Cardiac septum (tissue), 1 donor: ENCODE results near the gene GPHN. TPM values are rescaled to one million over a fixed set of nuclear protein-coding genes. Genes with fewer than 3 reads are reported as not detected.

Experiments
- DNase-seq: peaks from one replicate; pipeline ENCODE4 v3.0.0-alpha.2; 2020; ENCODE audit warnings: low spot score
- intact Hi-C: fragments of 100-400 bp; cut with DNase I; formaldehyde crosslinking; loops from one replicate; pipeline ENCODE4 v1.14.0; 2022
- total RNA-seq: library from RNA; stranded (reverse); fragmentation: NEBNext Ultra II Directional; extraction: Animal tissue kit (Norgen Biotek cat#: 25700); gene quantifications from one replicate; pipeline ENCODE4 v1.2.1, GENCODE V29; 2021
- donor health status: DM: no; HTN: no; CAD: no.

Gene GPHN
- total RNA-seq, 1 donor from 2014 or later, result 27.7 TPM

DNA sequence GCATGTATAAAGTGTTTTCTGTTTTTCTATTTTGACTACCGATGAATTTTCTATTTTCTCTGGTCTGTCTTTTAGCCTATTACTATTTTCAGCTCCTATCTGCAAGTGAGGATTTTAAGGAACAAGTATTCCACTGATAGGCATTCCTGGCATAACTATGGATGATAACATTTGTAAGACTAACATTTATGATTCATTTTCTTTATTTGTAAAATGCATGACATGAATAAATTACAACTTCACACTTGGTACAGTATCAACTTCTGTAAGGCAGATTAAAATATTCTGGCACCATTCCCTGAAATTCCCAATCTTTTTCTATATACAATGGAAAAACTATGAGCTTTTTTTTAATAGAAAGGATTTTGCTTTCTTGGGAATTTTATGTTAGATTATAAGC lies 560.3 kb downstream of the GPHN start:
- intact Hi-C loops, result no loop called here
- no peak for DNase-seq

DNA sequence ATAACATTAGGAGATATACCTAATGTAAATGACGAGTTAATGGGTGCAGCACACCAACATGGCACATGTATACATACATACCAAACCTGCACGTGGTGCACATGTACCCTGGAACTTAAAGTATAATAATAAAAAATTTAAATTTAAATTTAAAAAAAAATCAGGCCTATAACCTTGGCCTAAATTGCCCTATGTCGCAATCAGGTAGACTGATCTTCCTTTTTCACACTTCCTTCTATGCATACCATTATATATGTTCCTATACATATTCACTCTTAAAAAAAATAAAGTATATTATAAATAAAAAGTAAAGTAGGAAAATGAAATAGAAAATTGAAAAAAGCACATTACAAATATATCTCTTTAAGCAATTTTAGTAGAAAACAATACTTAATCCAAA lies 563.6 kb downstream of the GPHN start:
- intact Hi-C loops, result no loop called here
- no peak for DNase-seq

DNA sequence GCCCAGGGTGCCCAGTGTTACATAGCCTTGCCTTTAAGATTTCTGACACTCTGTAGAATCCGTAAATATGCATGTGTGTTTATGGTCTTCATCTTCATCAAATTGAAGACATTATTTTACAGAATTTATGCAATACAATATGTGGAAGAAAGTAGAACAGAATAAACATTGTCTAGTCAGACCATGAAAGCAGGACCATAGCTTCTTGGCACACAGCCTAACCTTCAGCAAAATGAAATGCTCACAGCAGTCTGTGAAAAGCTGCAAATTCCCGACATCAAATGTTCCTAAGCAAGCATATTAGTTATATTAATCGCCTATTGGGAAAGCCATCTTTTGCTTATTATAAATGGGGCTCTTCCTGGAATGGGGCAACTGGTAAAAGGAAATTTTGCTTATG lies 570.0 kb downstream of the GPHN start:
- DNase-seq, result no peak
- intact Hi-C loops, result no loop called here

DNA sequence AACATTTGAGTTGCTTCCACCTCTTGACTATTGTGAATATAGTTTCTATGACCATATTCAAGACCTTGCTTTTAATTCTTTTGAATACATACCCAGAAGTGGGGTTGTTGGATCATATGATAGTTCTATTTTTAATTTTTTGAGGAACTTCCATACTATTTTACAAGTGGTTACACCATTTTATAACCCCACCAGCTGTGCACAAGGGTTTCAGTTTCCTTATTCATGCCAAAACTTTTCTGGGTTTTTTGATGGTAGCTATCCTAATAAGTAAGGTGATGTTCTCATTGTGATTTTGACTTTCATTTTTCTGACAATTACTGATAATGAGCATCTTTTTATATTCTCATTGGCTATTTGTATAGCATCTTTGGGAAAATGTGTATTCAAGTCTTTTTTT lies 571.9 kb downstream of the GPHN start:
- no peak for DNase-seq
- intact Hi-C loops, result no loop called here

DNA sequence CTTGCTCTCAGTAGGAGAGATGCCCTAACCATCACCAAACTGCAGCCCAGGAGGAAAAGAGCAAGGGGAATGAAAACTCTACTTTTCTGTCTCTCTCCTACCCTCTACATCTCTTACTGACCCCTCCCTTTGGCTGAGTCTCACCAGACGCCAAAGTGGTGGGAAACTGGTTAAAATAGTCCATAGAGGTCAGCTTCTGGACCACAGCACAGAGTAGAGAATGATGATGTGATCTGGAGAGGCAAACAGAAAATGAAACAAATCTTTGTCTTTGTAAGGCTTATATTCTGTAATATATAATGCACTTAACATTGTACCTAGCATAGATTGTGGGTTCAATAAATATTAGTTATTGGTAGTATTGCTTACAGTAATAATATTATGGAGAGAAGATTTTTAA lies 600.3 kb downstream of the GPHN start:
- intact Hi-C loops, result no loop called here
- DNase-seq, result no peak

DNA sequence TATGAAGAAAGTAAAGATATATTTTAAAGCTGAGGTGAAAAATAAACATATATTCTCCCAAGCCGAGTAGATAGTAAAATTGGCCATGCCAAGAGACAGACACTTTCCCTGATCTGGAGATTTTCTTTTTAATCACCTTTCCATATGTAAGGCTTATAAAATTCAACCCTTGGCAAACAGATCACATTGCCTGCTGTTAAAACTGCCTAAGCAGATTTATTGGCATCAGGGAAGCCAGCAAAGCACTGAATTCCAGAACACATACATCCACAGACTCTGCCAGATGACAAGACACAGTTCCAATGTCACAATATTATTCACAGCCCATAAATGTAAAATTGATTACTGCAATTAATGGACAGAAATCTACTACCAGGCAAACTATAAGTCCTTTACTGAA lies 603.1 kb downstream of the GPHN start:
- intact Hi-C loops, result no loop called here
- DNase-seq, result no peak

DNA sequence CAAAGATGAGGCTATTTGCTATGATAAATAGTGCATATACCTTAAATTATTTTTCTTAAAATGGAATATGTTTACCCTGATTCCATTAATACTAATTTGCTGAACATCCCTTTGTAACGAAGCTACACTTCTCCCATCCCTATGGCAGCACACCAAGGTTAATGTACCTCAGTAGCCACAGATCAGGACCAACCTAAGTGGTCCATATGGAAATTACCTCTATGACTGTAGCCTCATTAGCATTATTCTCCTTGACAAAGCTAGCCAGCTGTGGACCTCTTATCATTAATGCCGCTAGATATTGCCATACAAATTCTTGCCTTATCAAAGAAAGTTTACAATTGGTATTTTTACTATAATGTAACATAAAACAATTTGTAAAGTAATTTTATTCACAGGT lies 604.4 kb downstream of the GPHN start:
- intact Hi-C loops, result no loop called here
- no peak for DNase-seq

DNA sequence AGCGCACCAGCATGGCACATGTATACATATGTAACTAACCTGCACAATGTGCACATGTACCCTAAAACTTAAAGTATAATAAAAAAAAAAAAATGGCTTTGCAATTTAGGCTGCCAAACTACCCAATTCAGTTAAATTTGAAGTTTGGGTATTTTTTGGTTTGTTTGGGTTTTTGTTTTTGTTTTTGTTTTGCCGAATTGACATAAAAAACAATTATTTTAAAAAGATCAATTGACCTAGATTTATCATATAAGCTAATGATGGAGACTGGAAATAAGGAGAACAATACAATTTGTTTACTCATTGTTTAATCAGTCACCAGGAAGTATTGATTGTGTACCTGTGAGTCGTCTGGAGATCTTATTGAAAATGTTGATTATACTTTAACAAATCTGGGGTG lies 619.2 kb downstream of the GPHN start:
- intact Hi-C loops, result no loop called here
- DNase-seq, result no peak

DNA sequence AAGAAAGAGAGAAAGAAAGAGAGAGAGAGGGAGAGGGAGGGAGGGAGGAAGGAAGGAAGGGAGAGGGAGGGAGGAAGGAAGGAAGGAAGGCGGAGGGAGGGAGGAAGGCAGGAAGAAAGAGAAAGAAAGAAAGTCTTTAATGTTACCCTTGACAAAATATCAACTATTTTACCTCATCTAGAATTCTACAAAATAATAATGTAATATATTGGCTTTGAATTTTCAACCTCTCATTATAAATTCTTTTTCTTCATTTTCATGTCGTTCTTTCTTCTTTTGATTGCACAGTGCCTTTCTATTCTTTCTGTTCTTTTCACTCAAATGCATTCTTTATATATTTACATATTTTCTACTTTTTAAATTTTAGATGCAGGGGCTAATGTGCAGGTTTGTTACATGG lies 621.8 kb downstream of the GPHN start:
- intact Hi-C loops, result no loop called here
- DNase-seq, result no peak

DNA sequence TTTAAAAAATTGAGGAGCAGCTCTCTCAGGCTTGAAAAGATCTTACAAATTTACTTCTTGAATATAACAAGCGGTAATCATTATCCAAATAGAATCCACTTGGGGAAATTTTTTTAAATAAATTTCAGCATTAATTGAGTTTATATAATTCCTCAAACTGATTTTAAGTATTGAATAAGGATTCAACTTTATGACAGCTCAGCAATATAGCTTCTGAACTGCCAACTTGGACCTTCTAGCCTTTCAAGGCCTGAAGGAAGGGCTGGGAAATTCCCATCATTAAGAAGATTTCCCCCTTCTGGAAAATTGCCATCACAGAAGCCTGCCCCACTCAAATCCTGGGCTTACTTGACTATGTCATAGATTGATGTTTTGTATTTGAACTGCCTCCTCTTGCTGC lies 623.7 kb downstream of the GPHN start:
- intact Hi-C loops, result no loop called here
- DNase-seq, result no peak

DNA sequence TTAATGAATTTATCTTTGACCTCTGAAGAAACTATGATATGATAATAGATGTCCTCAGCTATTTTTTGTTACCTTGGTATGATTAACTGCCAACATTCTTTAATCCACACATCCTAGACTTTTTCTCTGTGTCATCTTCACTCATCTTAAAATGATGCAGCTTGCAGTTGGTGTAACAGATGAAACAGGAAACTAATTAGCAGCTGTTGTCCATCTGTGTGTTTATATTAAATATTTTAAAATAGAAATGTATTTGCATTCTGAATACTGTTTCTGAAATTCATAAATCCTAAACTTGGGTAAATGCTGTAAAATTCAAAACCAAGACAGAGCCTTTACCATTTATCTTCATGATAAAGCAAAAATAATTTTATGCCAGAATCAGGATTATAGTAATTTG lies 625.2 kb downstream of the GPHN start:
- no peak for DNase-seq
- intact Hi-C loops, result no loop called here

DNA sequence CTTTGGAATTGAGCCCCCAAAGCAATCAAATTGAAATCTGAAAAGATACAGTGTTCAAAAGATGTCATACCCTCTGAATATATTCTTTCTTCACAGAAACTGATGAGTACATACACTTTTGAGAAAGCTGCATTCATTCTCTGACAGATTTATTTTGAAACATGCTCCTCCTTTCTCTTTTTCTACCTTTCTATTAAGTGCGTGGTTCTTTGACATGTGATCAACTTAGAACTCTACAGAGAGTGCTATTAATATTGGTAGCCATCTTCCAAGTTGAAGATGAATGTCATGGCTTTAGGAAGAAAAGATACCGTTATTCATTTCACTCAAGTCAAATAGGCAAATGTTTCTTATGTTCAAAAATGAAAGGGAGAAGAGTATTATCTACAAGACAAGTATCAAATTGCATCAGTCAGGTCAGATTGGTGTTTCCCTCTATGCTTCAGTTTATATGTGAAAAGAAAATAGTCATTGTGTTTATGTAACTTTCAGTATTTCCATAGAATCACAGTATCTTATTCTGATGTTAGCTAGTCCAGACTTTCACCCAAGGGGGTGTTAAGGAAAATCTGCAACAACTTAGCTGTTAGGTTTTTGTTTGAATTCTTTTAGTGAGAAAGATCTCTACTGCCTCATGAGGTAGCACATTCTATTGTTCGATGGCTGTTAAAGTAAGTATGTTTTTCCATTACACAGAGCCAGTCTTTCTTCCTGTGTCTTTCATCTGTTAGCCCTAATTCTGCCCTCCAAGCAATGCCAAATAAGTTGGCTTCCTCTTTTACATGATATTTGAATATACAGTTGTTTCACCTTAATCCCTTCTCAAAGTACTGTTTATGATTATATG lies 625.9 kb downstream of the GPHN start:
- intact Hi-C loops, result no loop called here
- no peak for DNase-seq

DNA sequence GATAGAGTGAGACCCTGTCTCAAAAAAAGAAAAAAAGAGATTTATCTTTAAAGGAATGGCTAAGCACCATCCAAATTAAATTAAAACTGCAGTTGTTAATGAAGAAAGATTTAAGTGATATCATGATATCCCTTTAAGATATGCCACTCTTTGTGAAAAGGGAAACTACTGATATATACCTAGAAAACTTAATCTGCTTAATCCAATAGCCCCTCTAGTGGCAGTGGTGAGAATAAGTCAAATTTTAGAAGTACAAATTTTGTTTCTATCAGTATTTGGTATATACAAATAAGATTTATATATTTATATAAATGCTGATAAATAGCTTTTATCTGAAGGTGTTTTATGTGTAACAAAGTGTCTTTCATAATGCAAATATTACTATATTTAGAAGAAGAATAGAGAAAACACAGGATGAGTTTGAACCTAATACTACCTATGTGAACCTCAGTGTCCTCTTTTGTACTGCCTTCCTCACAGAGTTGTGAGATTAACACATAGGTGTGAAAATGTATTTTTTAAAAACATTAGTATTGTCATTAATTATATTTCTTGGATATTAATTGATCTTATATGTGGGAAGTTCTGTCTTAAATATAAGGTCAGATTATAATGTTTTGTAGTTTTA lies 629.9 kb downstream of the GPHN start:
- intact Hi-C loops, result no loop called here
- DNase-seq, result no peak

DNA sequence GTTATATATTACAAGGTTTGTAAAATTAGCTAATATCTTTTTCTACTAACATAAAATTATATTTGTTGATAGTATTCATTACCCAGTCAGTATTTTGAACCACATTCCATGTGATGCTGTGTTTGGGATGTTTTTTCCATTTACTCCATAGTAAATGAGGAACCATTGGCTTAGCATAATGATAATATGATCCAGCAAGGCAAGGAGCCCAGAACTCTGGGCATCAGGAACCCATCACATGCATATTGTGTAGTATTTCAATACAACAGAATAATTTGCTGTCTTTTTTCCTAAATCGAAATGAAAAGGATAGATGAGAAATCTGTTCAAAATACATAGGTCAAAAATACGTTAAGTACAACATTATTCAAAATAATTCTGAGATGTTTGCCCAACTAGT lies 632.6 kb downstream of the GPHN start:
- intact Hi-C loops, result no loop called here
- no peak for DNase-seq

DNA sequence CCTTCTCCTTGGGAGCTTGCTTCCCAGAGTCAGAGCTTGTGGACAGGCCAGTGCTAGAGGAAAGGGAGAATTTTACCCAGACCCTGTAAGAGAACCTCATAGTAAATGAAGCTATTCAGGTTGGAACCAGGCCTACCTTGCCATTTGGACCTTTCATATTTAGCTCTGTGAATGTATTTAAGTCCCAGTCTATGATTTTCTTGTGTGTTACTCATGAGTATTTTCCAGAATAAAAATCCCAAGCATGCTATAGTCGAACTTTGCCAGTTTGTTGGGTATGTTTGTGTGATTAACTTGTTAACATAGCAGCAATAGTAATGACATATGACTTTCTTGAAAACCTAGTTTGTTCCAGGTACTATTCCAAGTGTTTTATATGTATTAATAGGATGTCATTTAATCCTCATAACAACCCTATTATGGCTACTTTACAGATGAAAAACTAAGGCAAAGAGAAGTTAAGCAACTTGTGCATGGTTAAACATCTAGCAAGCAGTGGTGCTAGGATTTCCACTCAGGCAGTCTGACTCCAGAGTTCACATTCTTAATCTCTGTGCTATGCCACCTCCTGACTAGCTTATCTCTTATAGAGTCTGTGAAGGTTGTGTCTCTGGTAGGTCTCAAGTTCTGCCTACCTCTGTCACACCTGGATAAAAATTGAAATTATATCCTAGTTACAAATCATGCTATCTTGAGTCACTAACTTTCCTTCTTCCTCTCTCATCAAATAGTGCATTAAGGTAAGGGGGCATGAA lies 633.4 kb downstream of the GPHN start:
- intact Hi-C loops, result no loop called here
- no peak for DNase-seq

DNA sequence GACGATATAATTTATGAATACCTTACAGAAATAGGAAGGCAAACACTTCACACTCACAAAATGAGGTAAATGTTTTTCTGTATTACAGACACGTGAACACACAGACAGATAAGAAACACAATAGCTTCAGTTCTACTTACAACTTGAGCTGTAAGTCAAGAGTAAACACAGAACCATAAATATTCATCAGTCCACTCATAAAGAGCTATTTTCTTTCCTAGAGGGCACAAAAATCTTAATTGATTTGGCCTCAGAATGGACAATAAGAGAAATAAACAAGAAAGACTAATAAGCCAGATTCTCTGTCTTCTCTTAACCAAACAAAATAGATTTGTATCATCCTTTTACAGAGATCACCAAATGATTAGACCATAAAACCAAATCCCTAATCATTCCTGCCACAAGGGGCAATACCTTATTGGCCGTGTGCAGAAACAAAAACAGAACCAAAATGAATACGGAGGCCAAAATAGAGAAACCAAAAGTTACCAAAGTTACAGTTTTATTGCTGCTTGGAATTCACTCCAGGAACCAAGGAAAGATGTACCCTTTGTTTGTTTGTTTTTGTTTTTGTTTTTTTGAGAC lies 643.2 kb downstream of the GPHN start:
- no peak for DNase-seq
- intact Hi-C loops, result no loop called here

DNA sequence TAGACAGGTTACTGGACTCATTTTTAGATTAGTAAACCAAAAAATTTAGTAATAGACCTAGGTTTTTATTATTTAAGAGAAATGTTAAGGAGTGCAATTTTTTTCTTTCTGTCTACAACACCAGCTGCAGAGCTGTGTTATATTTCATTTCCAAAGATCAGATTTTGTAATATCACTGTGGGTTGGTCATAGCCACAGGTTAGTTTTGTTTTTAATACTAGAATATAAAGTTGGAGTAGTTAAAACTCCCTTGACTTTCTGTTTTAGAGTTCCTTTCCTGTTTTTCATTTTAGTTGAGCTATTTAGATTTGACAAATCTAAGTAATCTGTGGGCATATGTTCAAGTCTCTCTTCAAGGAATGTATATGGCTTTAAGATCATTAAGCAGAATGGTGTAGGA lies 650.6 kb downstream of the GPHN start:
- no peak for DNase-seq
- intact Hi-C loops, result no loop called here

DNA sequence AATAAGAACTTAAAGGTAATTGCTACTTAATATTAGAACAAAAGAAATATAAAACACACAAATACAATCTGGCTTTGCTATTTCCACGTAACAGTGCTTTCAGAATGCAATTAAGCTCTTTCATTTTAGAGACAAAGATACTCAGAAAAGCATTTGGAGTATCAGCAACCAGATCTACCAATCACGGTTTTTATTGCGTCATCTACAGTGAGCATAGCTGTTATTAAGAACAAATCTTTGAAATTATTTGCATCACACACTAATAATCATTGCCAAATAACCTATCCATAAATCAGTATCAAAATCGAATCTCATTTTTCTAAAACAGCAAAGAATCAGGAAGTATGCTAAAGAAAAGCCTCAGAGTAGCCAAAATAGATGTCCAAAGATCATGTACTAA lies 654.4 kb downstream of the GPHN start:
- DNase-seq, result no peak
- intact Hi-C loops, result no loop called here

DNA sequence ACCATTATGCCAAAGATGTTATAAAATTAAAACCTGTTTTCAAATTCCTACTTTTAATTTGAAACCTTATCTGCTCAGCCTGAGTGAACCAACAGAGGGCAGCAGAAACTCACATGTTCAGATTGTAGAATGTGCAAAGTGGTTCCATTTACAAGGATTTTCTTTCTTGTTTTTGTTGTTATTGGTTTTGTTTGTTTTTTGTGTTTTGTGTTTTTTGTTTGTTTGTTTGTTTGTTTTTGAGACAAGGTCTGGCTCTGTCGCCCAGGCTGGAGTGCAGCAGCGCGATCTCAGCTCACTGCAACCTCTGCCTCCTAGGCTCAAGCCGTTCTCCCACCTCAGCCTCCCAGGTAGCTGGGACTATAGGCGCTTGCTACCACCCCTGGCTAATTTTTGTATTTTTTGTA lies 658.5 kb downstream of the GPHN start:
- DNase-seq, result no peak
- intact Hi-C loops, result loop anchor here (2.0 kb wide), 1 partner anchor 120 kb away; no protein-coding TSS in a partner anchor

DNA sequence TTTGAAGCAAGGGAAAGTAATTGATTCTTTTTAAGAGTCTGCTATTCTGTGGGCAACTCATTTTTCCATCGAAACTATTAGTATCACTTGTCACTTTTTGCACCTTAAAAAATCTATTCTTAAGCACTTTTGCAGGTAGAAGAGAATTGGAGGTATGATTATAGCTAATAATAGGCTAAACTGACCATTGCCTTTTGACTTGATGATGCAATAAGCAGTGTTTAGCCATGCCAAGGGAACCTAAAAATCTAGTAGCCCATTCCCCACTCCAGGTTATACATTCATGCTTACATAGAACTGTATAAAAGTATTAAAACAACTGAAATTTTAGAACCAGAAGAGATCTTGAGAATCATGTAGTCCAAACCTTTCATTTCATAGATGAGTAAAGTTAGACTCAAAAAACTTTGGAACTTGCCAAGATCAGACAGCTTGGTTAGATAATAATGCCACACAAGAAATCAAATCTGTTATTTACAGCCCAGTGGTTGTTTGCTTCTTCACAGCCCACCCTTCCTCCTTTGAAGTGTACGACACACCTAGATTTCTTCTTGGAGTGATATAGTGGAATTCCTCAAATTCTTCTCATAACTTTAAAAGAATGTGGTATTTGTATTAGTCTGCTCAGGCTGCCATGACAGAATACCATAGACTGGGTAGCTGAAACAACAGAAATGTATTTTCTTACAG lies 659.6 kb downstream of the GPHN start:
- intact Hi-C loops, result loop anchor here (2.0 kb wide), 1 partner anchor 119 kb away; no protein-coding TSS in a partner anchor
- no peak for DNase-seq
